SK-N-SH treated with all-trans-retinoic acid at 6 μM for 48 hours (cell line): ENCODE measurements around the gene PODNL1.

Experiments
- ATAC-seq: fragments of 200-7000 bp; cut with Tn5 transposase; 3 replicates; pipeline ENCODE4 v1.9.1; 2020; ENCODE audit warnings: mild to moderate bottlenecking, moderate library complexity
- ARNTL ChIP-seq: fragments of 450-650 bp; formaldehyde crosslinking; IDR thresholded peaks from 2 replicates; pipeline ENCODE4 v1.5.0; 2020; ENCODE audit warnings: low read depth, mild to moderate bottlenecking, moderate library complexity, borderline replicate concordance
- BACH2 ChIP-seq: fragments of 250-450 bp; sonication (Bioruptor Pico); IDR thresholded peaks from 2 replicates; pipeline ENCODE4 v1.9.0; 2021; ENCODE audit warnings: mild to moderate bottlenecking, borderline replicate concordance
- CREB5 ChIP-seq: fragments of 250-450 bp; sonication (Bioruptor Pico); IDR thresholded peaks from 2 replicates; pipeline ENCODE4 v1.5.1; 2020; ENCODE audit warnings: low read depth, mild to moderate bottlenecking, moderate library complexity
- CSDC2 ChIP-seq: fragments of 250-450 bp; sonication (Bioruptor Pico); IDR thresholded peaks from 2 replicates; pipeline ENCODE4 v1.5.0; 2020; ENCODE audit warnings: mild to moderate bottlenecking, moderate library complexity
- CSRNP3 ChIP-seq: fragments of 250-450 bp; sonication (Bioruptor Pico); IDR thresholded peaks from 2 replicates; pipeline ENCODE4 v1.5.1; 2021; ENCODE audit warnings: mild to moderate bottlenecking, moderate library complexity
- ESRRG ChIP-seq: fragments of 250-450 bp; sonication (Bioruptor Pico); IDR thresholded peaks from 2 replicates; pipeline ENCODE4 v1.6.1; 2021; ENCODE audit warnings: mild to moderate bottlenecking
- GLIS3 ChIP-seq: fragments of 250-450 bp; sonication (Bioruptor Pico); IDR thresholded peaks from 2 replicates; pipeline ENCODE4 v1.5.0; 2020; ENCODE audit warnings: mild to moderate bottlenecking, moderate library complexity
- OSR1 ChIP-seq: fragments of 250-450 bp; sonication (Bioruptor Pico); IDR thresholded peaks from 2 replicates; pipeline ENCODE4 v1.8.0; 2022; ENCODE audit warnings: moderate library complexity, mild to moderate bottlenecking, inconsistent platforms
- PATZ1 ChIP-seq: fragments of 250-450 bp; sonication (Bioruptor Pico); IDR thresholded peaks from 2 replicates; pipeline ENCODE4 v1.8.0; 2020; ENCODE audit warnings: mild to moderate bottlenecking, moderate library complexity, borderline replicate concordance
- POU6F1 ChIP-seq: fragments of 250-450 bp; sonication (Bioruptor Pico); IDR thresholded peaks from 2 replicates; pipeline ENCODE4 v1.8.0; 2021; ENCODE audit warnings: low read depth, mild to moderate bottlenecking, moderate library complexity, borderline replicate concordance
- PPARA ChIP-seq: fragments of 250-450 bp; sonication (Bioruptor Pico); IDR thresholded peaks from 2 replicates; pipeline ENCODE4 v1.5.0; 2020; ENCODE audit warnings: mild to moderate bottlenecking, borderline replicate concordance
- RARB ChIP-seq: fragments of 250-450 bp; sonication (Bioruptor Pico); IDR thresholded peaks from 2 replicates; pipeline ENCODE4 v1.8.0; 2021; ENCODE audit warnings: mild to moderate bottlenecking, moderate library complexity
- SNAI2 ChIP-seq: fragments of 250-450 bp; sonication (Bioruptor Pico); IDR thresholded peaks from 2 replicates; pipeline ENCODE4 v1.5.0; 2020; ENCODE audit warnings: mild to moderate bottlenecking, moderate library complexity
- TCF4 ChIP-seq: fragments of 250-450 bp; sonication (Bioruptor Pico); IDR thresholded peaks from 2 replicates; pipeline ENCODE4 v1.8.0; 2021; ENCODE audit warnings: mild to moderate bottlenecking, moderate library complexity, borderline replicate concordance
- TOX ChIP-seq: fragments of 250-450 bp; sonication (Bioruptor Pico); IDR thresholded peaks from 2 replicates; pipeline ENCODE4 v1.8.0; 2021; ENCODE audit warnings: mild to moderate bottlenecking, moderate library complexity, borderline replicate concordance
- TSHZ2 ChIP-seq: fragments of 250-450 bp; sonication (Bioruptor Pico); IDR thresholded peaks from 2 replicates; pipeline ENCODE4 v1.5.0; 2020; ENCODE audit warnings: mild to moderate bottlenecking, moderate library complexity
- ZFP3 ChIP-seq: fragments of 250-450 bp; sonication (Bioruptor Pico); IDR thresholded peaks from 2 replicates; pipeline ENCODE4 v1.5.0; 2020; ENCODE audit warnings: mild to moderate bottlenecking, moderate library complexity
- ZFP30 ChIP-seq: fragments of 450-650 bp; formaldehyde crosslinking; IDR thresholded peaks from 2 replicates; pipeline ENCODE4 v1.5.0; 2022; ENCODE audit warnings: mild to moderate bottlenecking, moderate library complexity
- ZNF565 ChIP-seq: fragments of 450-650 bp; formaldehyde crosslinking; conservative IDR thresholded peaks from 2 replicates; pipeline ENCODE4 v1.5.0; 2020; ENCODE audit warnings: low read depth, mild to moderate bottlenecking, moderate library complexity
- ZNF70 ChIP-seq: fragments of 450-650 bp; formaldehyde crosslinking; IDR thresholded peaks from 2 replicates; pipeline ENCODE4 v1.5.0; 2020; ENCODE audit warnings: mild to moderate bottlenecking, moderate library complexity
- ZNF8 ChIP-seq: fragments of 450-650 bp; formaldehyde crosslinking; IDR thresholded peaks from 2 replicates; pipeline ENCODE4 v1.5.0; 2020; ENCODE audit warnings: mild to moderate bottlenecking, moderate library complexity

PODNL1 gene

GRCh38 chr19:13983213-13983889 lies 45.1 kb upstream of the PODNL1 start:
- no peak for ATAC-seq
- TF ChIP-seq POU6F1 (CRISPR knock-in tag): no peak
- no peak for TF ChIP-seq TSHZ2 (CRISPR knock-in tag)
- TF ChIP-seq, all 23 proteins: peak for 0

- TF ChIP-seq ZNF8 (CRISPR knock-in tag) (no peak), TOX (CRISPR knock-in tag) (no peak), ZNF70 (no peak)
- TF ChIP-seq, all 23 proteins: peak for 0
These were observed 44.6 kb upstream of the PODNL1 start for GRCh38 chr19:13982773-13983172.

GRCh38 chr19:13981988-13982501 lies 43.8 kb upstream of the PODNL1 start:
- no peak for TF ChIP-seq ZFP30 (CRISPR knock-in tag)
- no peak for ATAC-seq

More at GRCh38 chr19:13982773-13983172, 44.6 kb upstream of the PODNL1 start:
- ATAC-seq: no peak

- TF ChIP-seq ESRRG (no peak), TCF4 (CRISPR knock-in tag) (no peak), ARNTL (CRISPR knock-in tag) (no peak), ZNF8 (CRISPR knock-in tag) (no peak), CSRNP3 (CRISPR knock-in tag) (no peak), RARB (CRISPR knock-in tag) (no peak), OSR1 (CRISPR knock-in tag) (no peak), GLIS3 (no peak), PPARA (CRISPR knock-in tag) (no peak), PATZ1 (no peak), ZFP3 (no peak), TSHZ2 (CRISPR knock-in tag) (no peak), ZFP30 (CRISPR knock-in tag) (no peak), SNAI2 (CRISPR knock-in tag) (no peak), CSDC2 (CRISPR knock-in tag) (no peak), CREB5 (CRISPR knock-in tag) (no peak), BACH2 (CRISPR knock-in tag) (no peak), ZNF565 (no peak)
- ATAC-seq: no peak
These were observed 43.2 kb upstream of the PODNL1 start for GRCh38 chr19:13981467-13981866.
